Measurements from ENCODE around the gene OR52R1.
"Not testable (repeated sequence)": the region's sequence is repeated elsewhere in the genome, so short reads cannot be mapped to it uniquely, and the experiment has no call there.

Gene OR52R1

DNA sequence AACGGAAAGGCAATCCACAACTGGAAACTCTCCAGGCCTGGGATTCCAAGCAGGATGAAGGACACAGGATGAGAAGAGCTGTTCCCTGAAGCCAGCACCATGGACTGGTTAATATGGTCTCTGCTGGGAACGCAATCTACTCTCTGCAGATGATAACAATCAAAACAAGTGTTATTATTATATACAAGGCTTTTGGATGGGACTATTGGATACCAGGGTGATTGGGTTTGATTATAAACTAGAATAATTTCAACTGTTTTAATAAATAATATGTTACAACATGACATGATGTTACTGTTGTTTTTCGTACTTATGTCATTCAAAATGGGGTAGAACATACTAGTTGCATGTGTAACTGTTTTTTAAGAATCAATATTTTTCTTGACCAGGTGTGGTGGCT lies at the start of gene OR52R1:
TSS of gene OR52R1 (minus strand) at position 101 of the 400 bp plus-strand sequence. CDS start at position 101, 0 bp downstream.
- DNase-seq = no peak

DNA sequence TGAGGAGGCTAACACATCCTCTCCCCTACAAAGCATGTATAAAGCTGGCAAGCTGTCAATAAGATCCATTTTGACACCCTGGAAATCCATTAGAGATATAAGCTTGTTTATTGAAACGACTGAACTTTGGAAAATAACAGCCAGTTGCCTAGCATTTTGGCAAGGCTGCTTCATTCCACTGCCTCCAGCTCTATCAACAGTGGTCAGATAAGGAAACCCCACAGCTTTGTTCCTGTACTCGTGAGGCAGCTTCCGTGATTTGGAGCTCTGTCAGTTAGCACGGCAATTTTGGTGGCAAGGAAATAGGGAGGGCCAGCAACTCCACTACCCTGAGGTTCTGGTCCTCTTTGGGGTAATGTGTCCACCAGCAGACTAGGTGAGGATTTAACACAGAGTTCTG lies 46.9 kb upstream of the OR52R1 start:
- no peak for DNase-seq

- no peak for DNase-seq
These were observed 44.8 kb upstream of the OR52R1 start, which contains the start of gene OR51S1 for GRCh38 chr11:4848908-4849532. Gene OR51S1 (minus strand): TSS chr11:4849208. CDS start chr11:4849208, 0 bp downstream.

GRCh38 chr11:4839851-4840549 lies 35.8 kb upstream of the OR52R1 start:
- DNase-seq = no peak

- DNase-seq = no peak
These were observed 26.7 kb upstream of the OR52R1 start for GRCh38 chr11:4830909-4831308.

- no peak for DNase-seq
These were observed 26.2 kb upstream of the OR52R1 start for GRCh38 chr11:4830346-4830745.

- no peak for DNase-seq
These were observed 22.2 kb upstream of the OR52R1 start for GRCh38 chr11:4826425-4826824.

DNA sequence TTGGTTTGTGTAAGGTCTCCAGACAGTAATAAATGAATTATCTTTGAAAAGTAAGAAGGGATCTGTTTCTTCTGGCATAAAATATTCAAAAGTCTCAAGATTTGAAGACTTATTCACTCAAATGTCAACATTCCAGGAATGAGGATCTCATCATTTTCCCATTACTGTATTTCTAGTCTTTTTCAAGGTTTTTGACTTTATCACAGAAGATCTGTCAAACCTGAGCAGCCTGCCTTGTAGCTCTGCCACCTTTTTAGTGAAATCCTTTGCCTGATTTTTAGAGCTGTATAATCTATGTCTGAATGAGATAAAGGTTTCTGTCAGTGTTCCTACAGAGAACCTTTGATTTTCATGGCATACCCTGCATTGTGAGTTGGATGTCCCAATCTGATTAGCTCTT lies 21.0 kb upstream of the OR52R1 start:
- DNase-seq = no peak

- no peak for DNase-seq
These were observed 16.8 kb upstream of the OR52R1 start, which contains the start of gene OR51F2 for GRCh38 chr11:4821021-4821420. Gene OR51F2 (plus strand): TSS chr11:4821321. CDS start chr11:4821422, 101 bp downstream.

DNA sequence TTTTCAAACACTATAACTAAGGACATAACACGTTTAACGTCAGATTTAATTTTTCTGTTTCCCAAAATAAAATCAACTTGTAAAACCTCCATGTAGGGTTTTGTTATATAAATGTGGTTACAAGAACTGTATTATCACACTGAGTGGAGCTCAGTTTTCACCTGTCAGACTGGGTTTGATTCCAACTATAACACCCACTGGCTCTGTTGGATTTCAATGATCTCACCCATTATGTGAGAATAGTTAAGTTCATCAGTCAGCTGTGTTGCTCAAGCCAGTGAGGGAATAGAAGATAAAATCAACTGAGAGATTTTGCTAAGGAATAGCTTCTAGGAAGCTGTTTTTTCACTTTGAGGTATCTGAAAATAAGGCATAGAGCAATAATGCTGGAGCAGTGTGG lies 5.1 kb upstream of the OR52R1 start:
- DNase-seq = no peak

DNA sequence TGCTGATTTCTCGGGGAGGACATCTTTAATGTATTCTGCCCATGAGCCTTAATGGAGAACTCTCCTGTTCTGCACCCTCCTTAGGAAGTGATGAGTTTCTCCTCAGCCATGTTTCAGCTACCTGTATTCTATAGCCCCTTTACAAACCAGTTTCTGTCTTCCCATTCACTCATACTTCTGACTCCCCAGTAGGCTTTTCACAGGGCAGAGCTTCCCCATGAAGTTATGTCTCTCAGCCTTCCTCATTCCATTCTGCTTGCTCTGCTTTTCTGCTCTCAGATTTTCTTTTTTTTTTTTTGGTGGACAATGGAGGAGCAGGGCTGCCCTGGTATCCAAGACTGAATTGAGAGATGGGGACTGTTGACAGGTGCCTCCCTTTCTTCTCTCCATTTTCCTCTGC lies 4.3 kb upstream of the OR52R1 start:
- no peak for DNase-seq

DNA sequence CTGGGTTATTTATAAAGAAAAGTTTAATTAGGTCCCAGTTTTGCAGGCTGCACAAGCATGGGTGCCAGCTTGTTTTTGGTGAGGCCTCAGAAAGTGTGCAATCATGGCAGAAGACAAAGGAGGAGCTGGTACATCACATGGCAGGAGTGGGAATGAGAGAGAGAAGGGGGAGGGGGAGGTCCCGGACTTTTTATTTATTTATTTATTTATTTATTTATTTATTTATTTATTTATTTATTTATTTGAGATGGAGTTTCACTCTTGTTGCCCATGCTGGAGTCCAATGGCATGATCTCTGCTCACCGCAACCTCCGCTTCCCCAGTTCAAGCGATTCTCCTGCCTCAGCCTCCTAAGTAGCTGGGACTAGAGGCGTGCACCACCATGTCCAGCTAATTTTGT lies 2.9 kb downstream of the OR52R1 start:
- DNase-seq = not testable (repeated sequence)

- DNase-seq = no peak
These were observed 5.6 kb downstream of the OR52R1 start for GRCh38 chr11:4798427-4799183.

DNA sequence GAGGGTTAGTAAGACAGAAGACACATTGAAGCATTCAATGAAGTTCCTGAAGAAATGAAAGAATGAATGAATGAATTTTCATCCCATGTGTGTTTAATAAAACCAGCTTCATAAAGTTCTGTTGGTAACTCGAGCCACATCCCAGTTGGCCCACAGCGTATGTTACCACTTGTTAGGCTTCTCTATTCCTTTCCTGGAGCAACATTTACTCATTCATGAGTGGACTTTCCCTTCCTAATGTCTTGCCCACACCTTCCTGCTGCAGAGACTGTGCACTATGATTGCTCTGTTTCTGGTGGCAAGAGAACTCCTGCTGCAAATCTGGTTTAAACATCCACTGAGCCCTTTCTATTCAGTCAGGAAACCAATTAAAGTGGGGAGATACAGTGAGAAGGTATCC lies 7.0 kb downstream of the OR52R1 start:
- no peak for DNase-seq

DNA sequence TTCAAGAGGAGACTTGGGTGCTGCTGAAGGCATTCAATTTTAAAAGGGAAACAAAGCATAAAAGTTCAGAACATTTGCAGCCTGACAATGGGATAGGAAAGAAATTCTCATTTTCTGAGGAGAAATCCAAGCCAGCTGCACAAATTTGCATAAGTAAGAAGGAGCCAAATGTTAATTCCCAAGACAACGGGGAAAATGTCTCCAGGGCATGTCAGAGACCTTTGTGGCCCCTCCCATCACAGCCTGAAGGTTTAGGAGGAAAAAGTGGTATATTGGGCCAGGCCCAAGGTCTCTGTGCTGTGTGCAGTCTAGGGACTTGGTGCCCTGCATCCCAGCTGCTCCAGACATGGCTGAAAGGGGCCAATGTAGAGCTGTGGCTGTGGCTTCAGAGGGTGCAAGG lies 21.7 kb downstream of the OR52R1 start:
- no peak for DNase-seq

DNA sequence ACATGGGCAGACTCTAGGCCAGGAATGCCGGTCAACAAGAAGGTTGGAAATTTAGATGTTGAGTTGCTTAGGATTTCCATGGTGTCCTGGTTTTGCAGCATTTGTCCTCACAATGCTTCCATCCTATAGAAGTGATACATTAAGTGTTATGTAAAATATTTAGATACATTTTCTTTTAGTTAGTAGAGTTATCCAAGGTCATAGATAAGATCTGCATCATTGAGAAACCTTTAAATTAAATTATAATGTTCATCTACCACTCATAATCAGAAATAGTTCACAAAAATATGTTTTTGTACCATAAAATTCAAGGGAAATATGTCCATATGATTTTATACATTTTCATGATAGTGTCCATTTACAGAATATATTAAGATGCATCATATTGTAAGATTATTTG lies 34.3 kb downstream of the OR52R1 start, which contains the start of gene OR51F1:
TSS of gene OR51F1 (minus strand) at position 101 of the 400 bp plus-strand sequence. CDS start at position 101, 0 bp downstream.
- no peak for DNase-seq

DNA sequence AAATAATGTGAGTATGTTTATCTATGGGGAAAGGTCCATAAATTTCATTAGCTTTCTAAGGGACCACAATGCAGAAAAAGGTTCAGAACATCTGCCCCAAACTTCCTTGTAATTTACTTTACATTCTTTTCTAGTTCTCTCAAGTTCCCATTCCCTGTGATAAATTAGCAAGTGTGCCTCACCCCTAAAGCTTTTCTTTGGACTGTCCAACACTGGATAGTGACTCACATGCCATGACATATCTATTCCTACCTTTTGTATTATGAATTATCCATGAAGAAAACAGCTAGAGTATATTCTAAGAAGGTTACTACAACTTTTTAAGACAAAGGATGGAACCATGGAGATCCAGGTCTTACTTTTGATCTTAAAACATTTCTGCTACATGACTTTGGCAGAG lies 36.1 kb downstream of the OR52R1 start:
- DNase-seq = no peak

- DNase-seq = no peak
These were observed 37.6 kb downstream of the OR52R1 start for GRCh38 chr11:4766420-4767043.

DNA sequence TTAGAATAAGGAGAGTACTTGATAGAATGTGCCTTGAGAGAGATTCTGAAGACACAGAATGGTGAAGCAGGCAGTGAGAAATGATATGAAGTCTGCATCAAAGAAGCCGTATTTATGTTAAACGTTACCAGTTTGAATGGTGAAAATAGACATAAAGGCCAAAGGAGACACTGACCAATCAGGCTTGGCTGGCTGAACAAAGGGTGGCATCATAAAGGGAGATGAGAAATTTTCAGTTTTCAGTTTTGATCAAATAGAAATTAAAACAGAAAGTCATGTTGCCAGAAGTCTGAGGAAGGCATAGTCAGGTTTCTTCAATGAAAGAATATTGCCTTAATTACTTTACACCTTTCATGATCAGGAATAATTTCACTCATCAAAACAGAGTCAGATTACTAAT lies 41.1 kb downstream of the OR52R1 start:
- DNase-seq = no peak

Data from stimulated activated naive CD4-positive, alpha-beta T cell (primary cell).